Lower leg skin (tissue), 3 donors: ENCODE data around the gene CRHR2.

Experiments used
- CTCF ChIP-seq, 3 donors: fragments of 450-650 bp; IDR thresholded peaks; one replicate each; pipeline ENCODE4 v1.5.1; 2016; ENCODE audit warnings: antibody characterized with exemption in 3 of 3, mild to moderate bottlenecking in 3 of 3, moderate library complexity in 2 of 3
- POLR2A ChIP-seq, 2 donors: fragments of 450-650 bp; IDR thresholded peaks; one replicate each; pipeline ENCODE4 v1.6.1; 2016 to 2017; ENCODE audit warnings: antibody characterized with exemption in 2 of 2, mild to moderate bottlenecking in 1 of 2, moderate library complexity in 1 of 2

GRCh38 chr7:30678805-30679204 lies 3.5 kb downstream of the CRHR2 start:
- no peak for TF ChIP-seq CTCF (IDR thresholded peaks at IDR 0.05)
- TF ChIP-seq POLR2A (IDR thresholded peaks at IDR 0.05) = no peak
